Epithelial cell of esophagus (primary cell): ENCODE data around the gene TPCN1.

Source experiments
- DNase-seq: peaks from one replicate; pipeline ENCODE4 v3.0.0; 2010; ENCODE audit warnings: low read depth
- H3K4me3 ChIP-seq: 2 replicates; pipeline ENCODE4 v1.5.1; 2011; ENCODE audit warnings: mild to moderate bottlenecking, low read length, control low read depth
- TF ChIP-seq, protein P1 (sequence below): IDR thresholded peaks from 2 replicates; pipeline ENCODE4 v1.5.1; 2011; ENCODE audit warnings: low read depth, mild to moderate bottlenecking, low read length, control low read depth, inconsistent platforms; ENCODE audit not compliant: insufficient read depth; ENCODE audit errors: missing control alignments

The TPCN1 gene

GRCh38 chr12:113251404-113252070 lies 30.3 kb downstream of the TPCN1 start:
- TF ChIP-seq, protein P1, sequence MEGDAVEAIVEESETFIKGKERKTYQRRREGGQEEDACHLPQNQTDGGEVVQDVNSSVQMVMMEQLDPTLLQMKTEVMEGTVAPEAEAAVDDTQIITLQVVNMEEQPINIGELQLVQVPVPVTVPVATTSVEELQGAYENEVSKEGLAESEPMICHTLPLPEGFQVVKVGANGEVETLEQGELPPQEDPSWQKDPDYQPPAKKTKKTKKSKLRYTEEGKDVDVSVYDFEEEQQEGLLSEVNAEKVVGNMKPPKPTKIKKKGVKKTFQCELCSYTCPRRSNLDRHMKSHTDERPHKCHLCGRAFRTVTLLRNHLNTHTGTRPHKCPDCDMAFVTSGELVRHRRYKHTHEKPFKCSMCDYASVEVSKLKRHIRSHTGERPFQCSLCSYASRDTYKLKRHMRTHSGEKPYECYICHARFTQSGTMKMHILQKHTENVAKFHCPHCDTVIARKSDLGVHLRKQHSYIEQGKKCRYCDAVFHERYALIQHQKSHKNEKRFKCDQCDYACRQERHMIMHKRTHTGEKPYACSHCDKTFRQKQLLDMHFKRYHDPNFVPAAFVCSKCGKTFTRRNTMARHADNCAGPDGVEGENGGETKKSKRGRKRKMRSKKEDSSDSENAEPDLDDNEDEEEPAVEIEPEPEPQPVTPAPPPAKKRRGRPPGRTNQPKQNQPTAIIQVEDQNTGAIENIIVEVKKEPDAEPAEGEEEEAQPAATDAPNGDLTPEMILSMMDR, result no peak
- DNase-seq, result no peak
- H3K4me3 ChIP-seq, result no peak overlapping the region

DNA sequence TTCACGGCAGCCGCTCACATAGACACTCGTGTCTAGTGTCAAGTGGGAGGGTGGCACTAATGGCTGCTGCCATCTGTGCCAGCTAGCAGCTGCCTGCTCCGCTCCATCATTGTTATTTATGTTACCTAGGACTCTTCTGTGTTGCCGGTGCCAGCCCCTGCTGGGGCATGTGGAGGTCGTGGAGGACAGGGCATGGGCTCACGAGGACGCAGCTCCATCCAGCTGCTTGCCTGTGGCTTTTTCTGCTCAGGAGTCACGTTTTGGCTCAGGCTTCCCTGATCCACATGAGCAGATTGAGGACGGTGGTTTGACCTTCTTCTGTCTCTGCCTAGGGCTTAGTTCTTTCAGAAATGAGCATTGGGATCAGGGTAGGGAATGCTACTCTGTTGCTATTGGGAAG lies 31.2 kb downstream of the TPCN1 start:
- TF ChIP-seq, protein P1, result no peak
- H3K4me3 ChIP-seq, result no peak overlapping the region
- no peak for DNase-seq

DNA sequence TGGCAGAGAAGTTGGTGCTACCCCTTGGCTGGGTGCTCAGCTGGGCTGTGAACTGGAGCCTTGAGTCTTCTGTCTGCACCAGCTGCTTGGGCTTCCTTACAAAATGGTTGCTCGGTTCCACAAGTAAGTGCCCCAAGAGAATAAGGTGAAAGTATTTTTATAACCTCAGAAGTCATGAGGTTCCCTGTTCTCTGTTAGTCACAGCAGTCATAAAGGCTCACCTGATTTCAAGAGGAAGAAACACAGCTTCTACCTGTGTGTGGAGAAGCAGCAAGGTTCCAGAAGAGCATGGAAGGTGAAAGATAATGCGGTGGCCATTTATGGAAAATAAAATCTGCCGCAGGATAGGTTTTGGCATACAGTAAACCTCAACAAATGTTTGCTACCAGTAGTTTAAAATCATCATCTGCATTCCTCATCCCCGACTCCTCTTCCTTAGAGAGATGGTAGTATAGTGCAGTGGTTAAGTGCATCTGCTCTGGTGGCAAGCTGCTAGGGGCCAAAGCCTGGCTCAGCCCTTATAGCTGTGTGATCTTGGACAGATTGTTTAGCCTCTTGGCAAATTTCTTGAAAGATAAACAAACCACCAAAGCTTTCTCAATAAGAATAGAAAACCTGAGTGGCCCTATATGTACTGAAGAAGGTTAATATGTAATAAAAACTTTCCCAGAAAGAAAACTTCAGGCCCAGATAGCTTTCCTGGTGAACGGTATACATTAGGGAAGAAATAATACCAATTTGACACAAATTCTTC lies 32.4 kb downstream of the TPCN1 start:
- DNase-seq, result no peak
- no peak overlapping the region for H3K4me3 ChIP-seq
- TF ChIP-seq, protein P1, result no peak

- DNase-seq, result no peak
- TF ChIP-seq, protein P1, result no peak
- no peak overlapping the region for H3K4me3 ChIP-seq
Observed at GRCh38 chr12:113254298-113254697, 33.0 kb downstream of the TPCN1 start.

DNA sequence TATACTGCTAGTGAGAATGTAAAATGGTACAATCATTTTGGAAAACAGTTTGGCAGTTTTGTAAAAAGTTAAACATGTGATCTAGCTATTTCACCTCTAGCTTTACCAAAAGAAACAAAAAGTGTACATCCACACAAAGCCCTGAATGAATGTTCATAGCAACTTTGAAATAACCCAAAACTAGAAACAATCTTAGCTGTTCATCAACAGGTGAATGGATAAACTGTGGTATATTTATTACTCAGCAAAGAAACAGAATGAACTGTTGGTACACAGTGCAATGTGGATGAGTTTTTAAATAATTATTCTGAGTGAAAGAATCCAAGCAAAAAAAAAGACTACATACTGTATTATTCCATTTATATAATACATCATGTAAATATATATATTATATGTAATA lies 36.3 kb downstream of the TPCN1 start:
- no peak for DNase-seq
- TF ChIP-seq, protein P1, result no peak
- no peak overlapping the region for H3K4me3 ChIP-seq

- DNase-seq, result no peak
- no peak overlapping the region for H3K4me3 ChIP-seq
- TF ChIP-seq, protein P1, result no peak
Observed at GRCh38 chr12:113260127-113260526, 38.9 kb downstream of the TPCN1 start.
